Inflammatory macrophage (primary cell): ENCODE measurements around the gene DNMT3A.
"Not testable (repeated sequence)": the region's sequence is repeated elsewhere in the genome, so short reads cannot be mapped to it uniquely, and the experiment has no call there.

ENCODE experiments used
- DNase-seq, 2 donors: peaks; one replicate each; pipeline ENCODE4 v3.0.0-alpha.2; 2020 to 2022

Gene DNMT3A

DNA sequence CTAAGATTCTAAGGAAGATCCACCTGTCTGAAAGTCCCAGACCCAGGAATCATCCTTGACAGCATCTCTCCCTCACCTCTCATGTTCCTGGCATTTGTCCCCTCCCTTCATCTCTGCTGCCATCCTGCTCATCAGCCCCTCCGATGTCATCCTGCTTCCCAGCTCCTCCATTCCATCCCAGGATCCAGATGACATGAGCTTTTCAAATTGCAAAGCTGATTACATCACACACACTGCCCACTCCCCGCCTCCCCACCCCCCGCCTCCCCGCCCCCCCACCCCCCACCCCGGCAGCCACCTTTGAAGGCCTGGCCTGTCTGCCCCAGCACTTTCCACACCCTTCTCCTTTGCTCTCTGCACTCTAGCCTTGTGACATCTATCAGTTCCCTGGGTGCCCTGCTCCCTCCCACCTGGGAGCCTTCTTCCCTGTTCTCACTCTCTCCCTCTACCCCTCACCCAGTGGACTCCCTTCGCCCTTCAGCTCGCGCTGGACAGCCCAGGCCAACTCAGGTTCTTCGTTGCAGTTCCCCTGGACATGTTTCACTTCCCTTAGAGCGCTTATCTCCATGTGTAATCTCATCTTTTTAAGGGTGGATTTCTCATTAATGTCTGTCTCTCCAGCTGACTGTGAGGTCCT lies 61.6 kb downstream of the DNMT3A start:
- DNase-seq, result peak; percentile 69 to 82

GRCh38 chr2:25279091-25279651 lies 62.6 kb downstream of the DNMT3A start:
- peak; percentile 95 to 96 for DNase-seq

DNA sequence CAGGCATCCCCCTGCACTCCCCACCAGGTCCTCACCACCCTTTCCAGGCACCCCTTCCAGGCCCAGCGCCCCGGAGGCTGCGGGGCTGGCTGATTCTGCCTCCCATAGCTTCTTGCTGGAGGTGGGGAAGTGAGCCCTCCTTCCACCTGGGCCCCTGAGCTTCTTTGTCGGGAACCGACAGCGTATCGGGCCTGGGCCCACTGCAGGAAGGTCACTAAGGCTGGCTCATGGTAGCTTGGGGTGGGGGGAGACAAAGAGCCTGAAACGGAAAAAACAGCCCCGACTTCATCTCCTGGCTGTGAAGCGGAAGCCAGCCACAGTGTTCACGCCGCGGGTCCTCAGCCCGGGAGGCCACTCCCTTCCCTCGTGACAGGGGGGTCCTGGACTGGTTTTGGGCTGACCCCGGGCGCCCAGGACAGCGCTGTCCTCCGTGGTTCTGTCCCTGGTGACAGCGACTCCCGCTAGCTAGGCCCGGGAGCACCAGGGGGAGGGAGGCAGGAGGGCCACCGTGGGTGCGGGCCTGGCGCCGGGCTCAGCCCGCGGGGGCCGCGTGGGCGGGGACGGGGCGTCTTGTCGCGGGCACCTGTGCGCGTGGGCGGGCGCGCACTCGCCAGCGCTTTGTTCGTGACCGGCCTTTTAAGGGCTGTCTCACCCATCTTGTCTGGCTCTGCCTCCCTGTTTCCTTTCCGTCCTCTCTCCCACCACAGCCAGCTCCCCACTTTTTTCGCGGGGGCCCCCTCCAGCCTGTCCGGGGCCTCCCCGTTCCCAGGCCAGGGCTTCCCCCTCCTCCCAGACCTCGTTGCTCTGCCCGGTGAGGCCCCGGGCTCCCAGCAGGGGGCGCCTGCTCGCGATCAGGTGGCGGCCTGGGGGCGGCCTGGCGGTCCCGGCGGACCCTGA lies 64.9 kb downstream of the DNMT3A start:
- peak; percentile 42 to 67 for DNase-seq

DNA sequence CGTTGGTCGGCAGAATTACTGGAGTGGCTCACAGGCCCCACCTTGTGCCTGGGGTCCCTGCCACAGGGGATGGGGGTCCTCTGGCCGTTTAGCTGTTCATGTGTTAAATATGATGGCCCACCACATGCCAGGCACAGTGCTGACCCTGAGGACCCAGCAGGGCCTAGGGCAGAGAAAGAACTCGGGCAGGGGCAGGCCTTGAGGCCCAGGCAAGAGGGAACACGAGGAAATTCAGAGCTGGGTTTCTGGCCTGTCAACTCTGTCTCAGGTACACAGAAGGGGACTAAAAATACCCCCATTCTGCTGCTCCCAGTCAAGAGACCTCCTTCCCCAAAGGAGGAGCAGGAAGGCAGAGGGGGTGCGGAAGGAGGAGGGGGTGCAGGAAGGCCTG lies 66.2 kb downstream of the DNMT3A start:
- no peak for DNase-seq

GRCh38 chr2:25274868-25275574 lies 66.7 kb downstream of the DNMT3A start:
- peak; percentile 45 to 75 for DNase-seq

GRCh38 chr2:25273985-25274535 lies 67.7 kb downstream of the DNMT3A start:
- DNase-seq, result no peak

GRCh38 chr2:25272705-25273104 lies 69.0 kb downstream of the DNMT3A start:
- not testable (repeated sequence) for DNase-seq

DNA sequence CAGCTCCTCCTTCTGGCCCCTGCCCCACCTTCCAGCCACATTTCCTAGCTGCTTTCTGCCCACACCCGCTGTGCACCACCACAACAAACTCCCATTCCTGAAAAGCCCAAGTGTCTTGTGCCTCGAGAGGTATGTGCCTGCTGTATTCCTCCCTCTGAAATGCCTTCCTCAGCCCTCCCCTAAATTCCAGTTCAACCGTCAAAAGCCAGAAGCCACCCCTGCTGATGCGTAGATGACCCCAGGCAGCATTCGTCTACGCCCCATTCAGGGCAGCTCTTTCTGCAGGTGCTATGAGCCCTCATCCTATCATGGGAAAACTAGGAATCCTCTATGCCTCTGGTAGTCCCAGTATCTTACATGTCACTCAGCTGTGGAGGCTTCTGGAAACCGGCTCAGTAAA lies 71.7 kb downstream of the DNMT3A start:
- DNase-seq, result no peak

GRCh38 chr2:25269233-25269632 lies 72.5 kb downstream of the DNMT3A start:
- DNase-seq, result no peak

DNA sequence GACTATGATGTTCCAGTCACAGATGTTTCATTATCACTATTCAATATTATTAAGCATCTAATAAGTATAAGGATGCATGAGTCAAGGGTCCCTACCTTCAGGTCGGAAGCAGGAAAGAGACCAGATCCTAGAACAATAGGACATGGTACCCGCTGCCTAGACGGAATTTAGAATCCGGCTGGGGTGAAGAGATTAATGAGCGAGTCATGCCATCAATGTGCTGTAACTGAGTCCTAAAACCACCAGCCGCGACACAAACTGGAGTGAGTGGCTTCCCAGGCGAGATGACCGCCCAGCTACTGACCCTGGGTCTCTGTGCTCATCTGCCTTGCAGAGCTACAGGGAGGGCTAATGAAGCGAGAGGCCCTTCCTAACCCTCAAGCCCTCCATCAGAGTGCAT lies 73.6 kb downstream of the DNMT3A start:
- DNase-seq, result no peak

DNA sequence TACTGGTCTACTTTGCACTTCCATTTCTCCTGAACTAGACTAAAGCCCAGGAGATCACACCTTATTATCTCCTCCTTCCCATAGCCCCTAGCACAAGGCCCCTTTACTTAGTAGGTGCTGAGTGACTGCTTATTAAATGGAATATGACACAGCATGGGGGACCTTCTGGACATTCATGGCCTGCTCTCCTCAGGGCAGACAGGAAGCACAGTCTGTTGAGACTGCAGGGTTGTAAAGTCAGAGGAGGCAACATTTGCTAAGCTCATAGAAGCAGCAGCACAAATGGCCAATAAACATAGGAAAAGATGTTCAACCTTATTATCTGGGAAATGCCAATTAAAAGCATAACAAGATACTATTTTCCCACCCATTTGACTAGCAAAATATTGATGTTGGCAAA lies 75.3 kb downstream of the DNMT3A start:
- DNase-seq, result no peak

GRCh38 chr2:25265802-25266201 lies 75.9 kb downstream of the DNMT3A start:
- DNase-seq, result no peak

GRCh38 chr2:25265001-25265400 lies 76.7 kb downstream of the DNMT3A start:
- DNase-seq, result no peak

DNA sequence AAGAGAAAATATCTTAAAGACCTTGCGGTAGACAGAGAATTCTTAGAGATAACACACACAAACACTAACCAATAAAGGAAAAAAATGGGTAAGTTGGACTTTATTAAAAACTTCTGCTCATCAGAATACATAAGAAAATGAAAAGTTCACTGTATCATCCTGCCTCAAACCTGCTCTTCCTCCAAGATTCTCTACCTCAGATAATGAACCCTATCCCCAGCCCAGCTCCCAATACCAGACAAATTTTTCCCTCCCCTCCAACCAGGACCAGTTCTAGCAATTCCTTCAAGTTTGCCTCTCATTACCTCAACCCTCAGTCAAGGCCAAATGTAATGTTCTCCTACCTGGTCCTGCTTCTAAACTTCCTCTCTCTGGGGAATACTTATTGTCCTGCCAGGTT lies 79.4 kb downstream of the DNMT3A start:
- DNase-seq, result no peak

GRCh38 chr2:25259737-25260124 lies 82.0 kb downstream of the DNMT3A start:
- no peak for DNase-seq

- no peak for DNase-seq
Measured at GRCh38 chr2:25258847-25259736, 82.6 kb downstream of the DNMT3A start.

GRCh38 chr2:25257931-25258846 lies 83.5 kb downstream of the DNMT3A start:
- no peak for DNase-seq

DNA sequence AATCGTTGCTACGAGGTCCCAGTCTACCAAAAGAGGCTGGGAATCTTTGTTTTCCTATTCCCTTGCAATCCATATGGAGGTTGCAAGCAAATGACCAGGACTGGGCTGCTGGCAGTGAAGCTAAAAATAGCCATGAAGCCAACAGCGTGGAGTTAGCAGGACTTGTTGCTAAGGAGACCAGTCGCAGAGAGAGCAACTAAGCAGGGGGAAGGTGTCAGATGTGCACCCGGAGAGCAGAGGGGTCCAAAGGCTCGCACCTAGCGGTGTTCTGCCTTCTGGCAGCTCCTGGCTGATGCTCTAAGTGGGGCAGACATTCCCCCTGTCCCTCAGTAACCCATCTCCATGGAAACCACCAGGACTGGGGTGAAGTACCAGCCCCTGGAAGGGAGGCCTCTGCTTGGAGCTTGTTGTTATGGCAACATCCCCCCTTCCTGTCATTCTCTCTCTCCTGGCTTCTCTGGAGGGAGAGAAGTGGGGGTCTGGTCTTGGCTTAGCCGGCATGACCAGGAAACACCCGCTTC lies 84.6 kb downstream of the DNMT3A start:
- DNase-seq, result no peak

DNA sequence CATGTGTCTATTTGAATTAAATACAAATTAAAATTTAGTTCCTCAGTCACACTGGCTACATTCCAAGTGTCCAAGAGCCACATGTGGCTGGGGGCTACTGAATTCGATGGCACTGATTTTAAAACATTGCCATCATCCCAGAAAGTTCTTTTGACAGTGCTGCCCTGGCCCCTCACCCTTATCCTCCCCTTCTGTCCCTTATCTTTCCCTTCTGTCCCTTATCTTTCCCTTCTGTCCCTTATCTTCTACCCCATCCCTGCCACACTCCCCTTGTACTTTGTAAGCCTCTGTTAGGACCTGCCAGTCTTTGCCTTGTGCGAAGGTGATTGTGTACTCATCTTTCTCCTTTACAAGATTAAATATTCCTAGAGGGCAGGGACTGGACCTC lies 85.2 kb downstream of the DNMT3A start:
- DNase-seq, result no peak

- DNase-seq, result peak; percentile 70 to 88
Measured at GRCh38 chr2:25255745-25256487, 85.8 kb downstream of the DNMT3A start.
